Mesenchymal stem cell (in vitro differentiated cells and primary cell): ENCODE measurements around the gene GPATCH2.

Source experiments
- DNase-seq: peaks from one replicate; pipeline ENCODE4 v3.0.0-alpha.2; 2013
- H2AFZ ChIP-seq: one replicate; pipeline ENCODE4 v1.6.1; 2013; ENCODE audit warnings: low read depth, mild to moderate bottlenecking, control low read depth, inconsistent platforms, low read length, moderate library complexity
- H2AK5ac ChIP-seq: 2 replicates; pipeline ENCODE4 v1.6.1; 2013; ENCODE audit warnings: low read length, moderate library complexity, mild to moderate bottlenecking, inconsistent platforms; ENCODE audit not compliant: severe bottlenecking
- H2BK120ac ChIP-seq: one replicate; pipeline ENCODE4 v1.6.1; 2013; ENCODE audit warnings: low read depth, mild to moderate bottlenecking, inconsistent platforms, low read length, moderate library complexity
- H2BK12ac ChIP-seq, 2 experiments: one replicate each; pipeline ENCODE4 v1.6.1; 2013; ENCODE audit warnings: inconsistent platforms in 2 of 2, low read length in 2 of 2, mild to moderate bottlenecking in 2 of 2, moderate library complexity in 2 of 2, control low read depth in 1 of 2
- H2BK15ac ChIP-seq: one replicate; pipeline ENCODE4 v1.6.1; 2013; ENCODE audit warnings: mild to moderate bottlenecking, low read depth, inconsistent platforms; ENCODE audit not compliant: poor library complexity, severe bottlenecking
- H2BK5ac ChIP-seq: 2 replicates; pipeline ENCODE4 v1.6.1; 2013; ENCODE audit warnings: low read depth, mild to moderate bottlenecking, low read length, control low read depth, inconsistent platforms; ENCODE audit not compliant: poor library complexity, severe bottlenecking
- H3K14ac ChIP-seq, 2 experiments: one replicate each; pipeline ENCODE4 v1.6.1; 2013; ENCODE audit warnings: inconsistent platforms in 2 of 2, low read length in 2 of 2, control low read depth in 1 of 2, mild to moderate bottlenecking in 1 of 2, moderate library complexity in 1 of 2
- H3K18ac ChIP-seq, 2 experiments: one replicate each; pipeline ENCODE4 v1.6.1; 2013; ENCODE audit warnings: inconsistent platforms in 2 of 2, low read length in 2 of 2, control low read depth in 1 of 2, low read depth in 1 of 2, mild to moderate bottlenecking in 1 of 2
- H3K23ac ChIP-seq, 2 experiments: one replicate each; pipeline ENCODE4 v1.6.1; 2013; ENCODE audit warnings: inconsistent platforms in 2 of 2, low read length in 2 of 2, mild to moderate bottlenecking in 2 of 2, moderate library complexity in 2 of 2, control low read depth in 1 of 2
- H3K27ac ChIP-seq: 2 replicates; pipeline ENCODE4 v1.5.1; 2013; ENCODE audit warnings: mild to moderate bottlenecking, moderate library complexity, low read length, control low read depth, inconsistent platforms; ENCODE audit not compliant: poor library complexity, severe bottlenecking
- H3K27me3 ChIP-seq, 2 experiments: 2 replicates each; pipeline versions ENCODE4 v1.6.1 to v1.7.0; 2013; ENCODE audit warnings: low read length in 2 of 2, mild to moderate bottlenecking in 2 of 2, moderate library complexity in 2 of 2, control low read depth in 1 of 2, inconsistent platforms in 1 of 2; ENCODE audit not compliant: control insufficient read depth in 1 of 2, insufficient read depth in 1 of 2
- H3K36me3 ChIP-seq, 2 experiments: 2 replicates each; pipeline versions ENCODE4 v1.6.1 to v1.7.0; 2013; ENCODE audit warnings: low read length in 2 of 2, control low read depth in 1 of 2, inconsistent platforms in 1 of 2, low read depth in 1 of 2, mild to moderate bottlenecking in 1 of 2; ENCODE audit not compliant: insufficient read depth in 2 of 2, control insufficient read depth in 1 of 2
- H3K4ac ChIP-seq, 2 experiments: one replicate each; pipeline ENCODE4 v1.6.1; 2013; ENCODE audit warnings: inconsistent platforms in 2 of 2, low read length in 2 of 2, mild to moderate bottlenecking in 2 of 2, moderate library complexity in 2 of 2, control low read depth in 1 of 2, low read depth in 1 of 2
- H3K4me1 ChIP-seq: 2 replicates; pipeline ENCODE4 v1.6.1; 2013; ENCODE audit warnings: low read depth, low read length, control low read depth; ENCODE audit not compliant: control insufficient read depth, insufficient read depth
- H3K4me2 ChIP-seq: 2 replicates; pipeline ENCODE4 v1.6.1; 2013; ENCODE audit warnings: low read length, mild to moderate bottlenecking, inconsistent platforms; ENCODE audit not compliant: poor library complexity, severe bottlenecking
- H3K4me3 ChIP-seq, 2 experiments: 2 replicates each; pipeline versions ENCODE4 v1.5.1 to v1.7.0; 2013; ENCODE audit warnings: low read length in 2 of 2, mild to moderate bottlenecking in 2 of 2, control low read depth in 1 of 2, low read depth in 1 of 2; ENCODE audit not compliant: insufficient read depth in 1 of 2
- H3K79me1 ChIP-seq: replicated peaks from 2 replicates; pipeline ENCODE4 v1.6.1; 2013; ENCODE audit warnings: mild to moderate bottlenecking, control low read depth, low read length, inconsistent platforms; ENCODE audit not compliant: poor library complexity, severe bottlenecking
- H3K9ac ChIP-seq: 2 replicates; pipeline ENCODE4 v1.7.0; 2013; ENCODE audit warnings: mild to moderate bottlenecking, low read length, moderate library complexity
- H3K9me3 ChIP-seq: 2 replicates; pipeline ENCODE4 v1.7.0; 2013; ENCODE audit warnings: mild to moderate bottlenecking, low read length; ENCODE audit not compliant: control insufficient read depth
- H4K8ac ChIP-seq: one replicate; pipeline ENCODE4 v1.6.1; 2013; ENCODE audit warnings: inconsistent platforms, mild to moderate bottlenecking, low read length, moderate library complexity
- H4K91ac ChIP-seq: one replicate; pipeline ENCODE4 v1.6.1; 2013; ENCODE audit warnings: mild to moderate bottlenecking, low read length, inconsistent platforms
- WGBS: methylation state at CpG from one replicate; pipeline ENCODE4 v1.1.7; 2013; ENCODE audit warnings: mixed read lengths; 5-methylcytosine and 5-hydroxymethylcytosine counted together

GPATCH2 gene

DNA sequence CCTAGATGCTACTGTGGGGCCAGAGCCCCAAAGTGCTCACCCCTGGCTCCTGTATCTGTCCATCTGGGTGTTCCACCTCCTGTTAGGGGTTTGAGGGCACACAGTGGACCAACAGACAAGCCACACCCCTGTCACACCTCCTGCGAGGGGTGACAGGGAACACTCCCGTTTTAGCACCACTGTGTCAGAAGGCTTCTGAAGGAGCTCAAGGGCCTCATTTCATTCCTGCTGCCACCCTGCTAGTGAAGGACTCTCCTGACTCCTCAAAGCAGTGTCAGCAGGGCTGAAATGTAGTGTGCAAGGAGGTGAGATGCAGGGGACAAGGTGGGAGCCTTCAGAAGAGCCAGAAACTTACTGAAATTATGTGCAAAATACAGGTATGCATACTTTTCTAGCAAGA, 174.6 kb downstream of the GPATCH2 start:
- H2BK12ac ChIP-seq: no peak overlapping the region
- H2BK5ac ChIP-seq: no peak overlapping the region
- H3K36me3 ChIP-seq: peaks cover 6 to 16% of the 10 kb centered on the region in 2 experiments
- no peak overlapping the region for H4K91ac ChIP-seq
- H3K23ac ChIP-seq: no peak overlapping the region
- H2AK5ac ChIP-seq: no peak overlapping the region
- no peak overlapping the region for H3K4me2 ChIP-seq
- H2BK15ac ChIP-seq: no peak overlapping the region
- no peak for DNase-seq
- no peak overlapping the region for H3K14ac ChIP-seq
- 48% methylated on average over 2 of the region's 2 CpGs for WGBS
- peaks cover 1% of the 10 kb centered on the region for H3K79me1 ChIP-seq
- H3K4ac ChIP-seq: no peak overlapping the region
- no peak overlapping the region for H3K9ac ChIP-seq
- H3K18ac ChIP-seq: no peak overlapping the region
- no peaks in the 10 kb centered on the region for H3K27me3 ChIP-seq
- no peak overlapping the region for H2AFZ ChIP-seq
- H4K8ac ChIP-seq: no peak overlapping the region
- H3K4me1 ChIP-seq: no peaks in the 10 kb centered on the region
- no peak overlapping the region for H3K27ac ChIP-seq
- H3K9me3 ChIP-seq: no peaks in the 10 kb centered on the region
- H2BK120ac ChIP-seq: no peak overlapping the region
- H3K4me3 ChIP-seq: no peak overlapping the region

DNA sequence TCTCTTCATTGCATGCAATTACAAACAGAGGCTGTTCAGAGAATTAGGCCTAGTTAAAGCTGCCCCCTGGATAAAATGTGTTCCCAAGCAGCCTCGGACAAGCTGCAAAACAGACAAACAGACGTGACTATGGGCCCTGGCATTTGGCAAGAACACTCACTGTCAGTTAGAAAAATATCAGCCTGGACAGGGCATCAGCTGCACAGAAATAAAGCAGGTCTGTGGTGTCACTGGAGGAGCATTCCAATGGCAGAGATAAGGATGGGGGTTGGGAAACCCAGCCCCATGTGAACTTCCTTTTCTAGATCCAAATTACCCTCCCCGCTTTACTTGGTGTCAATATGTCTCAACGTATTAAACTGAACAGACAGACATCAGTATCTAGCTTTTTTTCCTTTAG, 177.1 kb downstream of the GPATCH2 start:
- no peak overlapping the region for H4K91ac ChIP-seq
- no peak overlapping the region for H3K4ac ChIP-seq
- no peak overlapping the region for H3K23ac ChIP-seq
- no peak overlapping the region for H2BK5ac ChIP-seq
- no peaks in the 10 kb centered on the region for H3K9me3 ChIP-seq
- no peak overlapping the region for H2AK5ac ChIP-seq
- H4K8ac ChIP-seq: no peak overlapping the region
- no peak overlapping the region for H3K4me3 ChIP-seq
- H3K14ac ChIP-seq: no peak overlapping the region
- no peak overlapping the region for H2BK12ac ChIP-seq
- no peak overlapping the region for H3K4me2 ChIP-seq
- 56% methylated on average over 4 of the region's 4 CpGs for WGBS
- H3K36me3 ChIP-seq: peaks cover 6 to 24% of the 10 kb centered on the region in 2 experiments
- H3K9ac ChIP-seq: no peak overlapping the region
- peak; percentile 23 for DNase-seq
- H3K27ac ChIP-seq: no peak overlapping the region
- peak overlapping the region in 1 of 2 experiments; percentile 2 for H3K18ac ChIP-seq
- H2AFZ ChIP-seq: no peak overlapping the region
- H3K79me1 ChIP-seq: peaks cover 1% of the 10 kb centered on the region
- no peaks in the 10 kb centered on the region for H3K27me3 ChIP-seq
- no peak overlapping the region for H2BK120ac ChIP-seq
- H2BK15ac ChIP-seq: no peak overlapping the region
- no peaks in the 10 kb centered on the region for H3K4me1 ChIP-seq

GRCh38 chr1:217449370-217449769, 181.5 kb downstream of the GPATCH2 start:
- H3K27ac ChIP-seq: no peak overlapping the region

DNA sequence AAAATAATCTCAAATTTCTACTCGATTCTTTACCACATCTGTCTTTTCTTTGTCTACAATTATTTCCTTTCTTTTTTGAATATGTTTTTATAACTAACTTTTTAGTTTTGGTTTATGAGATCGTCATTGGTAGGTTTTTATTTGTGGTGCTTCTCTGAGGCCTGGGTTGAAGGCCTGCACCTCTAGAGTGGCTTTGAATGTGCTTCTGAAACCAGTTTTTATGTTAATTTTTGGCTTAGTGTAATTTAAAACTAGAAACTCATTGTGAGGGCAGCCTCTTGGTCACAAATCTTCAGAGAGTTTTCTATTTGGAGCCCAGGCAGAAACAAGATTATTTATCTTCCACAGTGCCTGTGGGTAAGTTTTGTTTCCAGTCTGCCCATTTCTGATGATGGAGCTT, 187.0 kb downstream of the GPATCH2 start:
- H3K36me3 ChIP-seq: peaks cover 0 to 40% of the 10 kb centered on the region in 2 experiments
- H3K4me3 ChIP-seq: no peak overlapping the region
- H3K9ac ChIP-seq: no peak overlapping the region
- H3K23ac ChIP-seq: no peak overlapping the region
- H3K4me1 ChIP-seq: no peaks in the 10 kb centered on the region
- no peak overlapping the region for H3K4ac ChIP-seq
- no peak overlapping the region for H4K8ac ChIP-seq
- peaks cover 3% of the 10 kb centered on the region for H3K9me3 ChIP-seq
- no peak overlapping the region for H2BK5ac ChIP-seq
- H3K4me2 ChIP-seq: no peak overlapping the region
- no peak overlapping the region for H2BK12ac ChIP-seq
- no peak overlapping the region for H3K14ac ChIP-seq
- H2BK15ac ChIP-seq: no peak overlapping the region
- H3K27me3 ChIP-seq: no peaks in the 10 kb centered on the region
- DNase-seq: no peak
- H3K79me1 ChIP-seq: no peaks in the 10 kb centered on the region
- no peak overlapping the region for H3K18ac ChIP-seq
- H3K27ac ChIP-seq: no peak overlapping the region
- H2AFZ ChIP-seq: no peak overlapping the region
- no peak overlapping the region for H2AK5ac ChIP-seq
- WGBS: 100% methylated on average over 1 of the region's 2 CpGs
- H2BK120ac ChIP-seq: no peak overlapping the region
- no peak overlapping the region for H4K91ac ChIP-seq

More at GRCh38 chr1:217449370-217449769, 181.5 kb downstream of the GPATCH2 start:
- no peak overlapping the region for H2BK12ac ChIP-seq
- no peak overlapping the region for H4K8ac ChIP-seq
- H3K23ac ChIP-seq: no peak overlapping the region
- H3K18ac ChIP-seq: no peak overlapping the region
- H3K9me3 ChIP-seq: no peaks in the 10 kb centered on the region
- H3K14ac ChIP-seq: no peak overlapping the region
- H3K4me2 ChIP-seq: no peak overlapping the region
- no peaks in the 10 kb centered on the region for H3K4me1 ChIP-seq
- WGBS: 100% methylated on average over 4 of the region's 6 CpGs
- no peak overlapping the region for H4K91ac ChIP-seq
- H2AK5ac ChIP-seq: no peak overlapping the region
- H3K4ac ChIP-seq: no peak overlapping the region
- no peak overlapping the region for H3K4me3 ChIP-seq
- no peak for DNase-seq
- no peak overlapping the region for H2AFZ ChIP-seq
- no peak overlapping the region for H2BK120ac ChIP-seq
- H3K27me3 ChIP-seq: no peaks in the 10 kb centered on the region
- no peak overlapping the region for H2BK5ac ChIP-seq
- H3K36me3 ChIP-seq: peaks cover 2 to 47% of the 10 kb centered on the region in 2 experiments
- H3K9ac ChIP-seq: no peak overlapping the region
- H3K79me1 ChIP-seq: no peaks in the 10 kb centered on the region
- no peak overlapping the region for H2BK15ac ChIP-seq
